HUES64 (cell line): ENCODE data around the gene HAGH.
A peak's percentile ranks its signal among the peaks of the same experiment; 100 is the strongest.

ENCODE experiments used
- H3K27ac ChIP-seq: 2 replicates; pipeline ENCODE4 v1.7.0; 2013; ENCODE audit warnings: low read depth, low read length, inconsistent platforms
- H3K27me3 ChIP-seq: 2 replicates; pipeline ENCODE4 v1.6.1; 2013; ENCODE audit warnings: mild to moderate bottlenecking, low read length; ENCODE audit not compliant: insufficient read depth
- H3K36me3 ChIP-seq: 2 replicates; pipeline ENCODE4 v1.6.1; 2013; ENCODE audit warnings: mild to moderate bottlenecking, low read length; ENCODE audit not compliant: insufficient read depth
- H3K4me1 ChIP-seq: 2 replicates; pipeline ENCODE4 v1.6.1; 2013; ENCODE audit warnings: mild to moderate bottlenecking, low read length, moderate library complexity; ENCODE audit not compliant: insufficient read depth
- H3K4me3 ChIP-seq: 2 replicates; pipeline ENCODE4 v1.5.1; 2013; ENCODE audit warnings: mild to moderate bottlenecking, low read length, moderate library complexity
- H3K9ac ChIP-seq: 2 replicates; pipeline ENCODE4 v1.6.1; 2013; ENCODE audit warnings: mild to moderate bottlenecking, low read depth, low read length
- H3K9me3 ChIP-seq: 2 replicates; pipeline ENCODE4 v1.6.1; 2013; ENCODE audit warnings: low read depth, low read length; ENCODE audit not compliant: insufficient read depth
- WGBS: fragments of 150-250, 120-280 bp; methylation state at CpG from one replicate; pipeline ENCODE4 v1.1.7; 2013; ENCODE audit warnings: missing lambda C conversion rate; 5-methylcytosine and 5-hydroxymethylcytosine counted together

Gene HAGH

GRCh38 chr16:1828645-1829410 lies 2.2 kb upstream of the HAGH start:
- no peaks in the 10 kb centered on the region for H3K4me1 ChIP-seq
- no peak overlapping the region for H3K9ac ChIP-seq
- H3K9me3 ChIP-seq = no peaks in the 10 kb centered on the region
- H3K27me3 ChIP-seq = peaks cover 3% of the 10 kb centered on the region; the same call in 1 of the 2 replicates
- peak overlapping the region; percentile 78 for H3K4me3 ChIP-seq
- no peaks in the 10 kb centered on the region for H3K36me3 ChIP-seq
- WGBS = 92% methylated on average over 10 of the region's 11 CpGs
- no peak overlapping the region for H3K27ac ChIP-seq

- WGBS = 4% methylated on average over 96 of the region's 96 CpGs
- H3K4me3 ChIP-seq = peak overlapping the region; percentile 78
- H3K36me3 ChIP-seq = no peaks in the 10 kb centered on the region
- H3K9me3 ChIP-seq = no peaks in the 10 kb centered on the region
- H3K9ac ChIP-seq = peak overlapping the region; percentile 44; the same call in 1 of the 2 replicates
- H3K27me3 ChIP-seq = peaks cover 3% of the 10 kb centered on the region; the same call in 1 of the 2 replicates
- no peak overlapping the region for H3K27ac ChIP-seq
- H3K4me1 ChIP-seq = no peaks in the 10 kb centered on the region
These were observed 548 bp downstream of the HAGH start for GRCh38 chr16:1825864-1826690.

DNA sequence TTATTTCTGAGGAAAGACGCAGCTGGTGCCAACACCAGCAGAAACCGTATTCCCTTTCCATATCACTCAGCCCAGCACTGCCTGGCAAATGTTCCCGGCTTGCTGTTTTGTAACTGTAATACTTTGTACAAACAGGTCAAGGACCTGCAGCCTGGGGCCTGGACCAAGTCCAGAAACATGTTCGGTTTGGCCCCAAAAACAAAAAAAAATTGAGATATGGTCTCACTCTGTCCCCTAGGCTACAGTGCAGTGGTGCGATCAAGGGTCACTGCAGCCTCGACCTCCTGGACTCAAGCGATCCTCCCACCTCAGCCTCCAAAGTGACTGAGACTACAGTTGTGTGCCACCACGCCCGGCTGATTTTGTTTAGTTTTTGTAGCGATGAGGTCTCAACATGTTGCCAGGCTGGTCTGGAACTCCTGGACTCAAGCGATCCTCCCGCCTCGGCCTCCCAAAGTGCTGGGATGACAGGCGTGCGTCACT lies 1.2 kb downstream of the HAGH start:
- H3K4me3 ChIP-seq = peak overlapping the region; percentile 78
- WGBS = 89% methylated on average over 15 of the region's 15 CpGs
- H3K9ac ChIP-seq = no peak overlapping the region
- H3K4me1 ChIP-seq = no peaks in the 10 kb centered on the region
- H3K36me3 ChIP-seq = no peaks in the 10 kb centered on the region
- H3K27ac ChIP-seq = no peak overlapping the region
- peaks cover 3% of the 10 kb centered on the region; the same call in 1 of the 2 replicates for H3K27me3 ChIP-seq
- no peaks in the 10 kb centered on the region for H3K9me3 ChIP-seq

DNA sequence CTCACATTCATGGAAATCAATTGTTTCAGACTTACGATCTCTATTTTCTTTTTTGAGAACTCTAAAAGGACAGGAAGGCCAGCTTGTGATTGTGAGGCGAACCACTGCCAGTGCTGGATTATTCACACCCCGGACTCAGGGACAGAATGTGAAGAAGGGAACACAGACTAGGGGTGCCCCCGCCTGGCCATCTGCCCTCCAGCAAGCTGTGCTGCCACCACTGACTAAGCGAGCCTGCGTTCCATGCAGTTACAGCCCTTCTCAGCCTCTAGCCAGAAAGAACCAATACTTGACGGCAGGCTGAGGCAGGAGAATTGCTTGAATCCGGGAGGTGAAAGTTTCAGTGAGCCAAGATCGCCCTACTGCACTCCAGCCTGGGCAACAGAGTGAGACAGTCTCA lies 2.8 kb downstream of the HAGH start:
- no peak overlapping the region for H3K4me3 ChIP-seq
- H3K4me1 ChIP-seq = no peaks in the 10 kb centered on the region
- no peak overlapping the region for H3K9ac ChIP-seq
- H3K9me3 ChIP-seq = no peaks in the 10 kb centered on the region
- no peak overlapping the region for H3K27ac ChIP-seq
- no peaks in the 10 kb centered on the region for H3K36me3 ChIP-seq
- H3K27me3 ChIP-seq = peaks cover 3% of the 10 kb centered on the region; the same call in 1 of the 2 replicates
- WGBS = 68% methylated on average over 9 of the region's 9 CpGs

- H3K27ac ChIP-seq = no peak overlapping the region
- 90% methylated on average over 16 of the region's 16 CpGs for WGBS
- H3K9me3 ChIP-seq = no peaks in the 10 kb centered on the region
- H3K4me3 ChIP-seq = no peak overlapping the region
- no peak overlapping the region for H3K9ac ChIP-seq
- no peaks in the 10 kb centered on the region for H3K4me1 ChIP-seq
- peaks cover 3% of the 10 kb centered on the region; the same call in 1 of the 2 replicates for H3K27me3 ChIP-seq
- no peaks in the 10 kb centered on the region for H3K36me3 ChIP-seq
These were observed 3.8 kb downstream of the HAGH start for GRCh38 chr16:1822801-1823200.

DNA sequence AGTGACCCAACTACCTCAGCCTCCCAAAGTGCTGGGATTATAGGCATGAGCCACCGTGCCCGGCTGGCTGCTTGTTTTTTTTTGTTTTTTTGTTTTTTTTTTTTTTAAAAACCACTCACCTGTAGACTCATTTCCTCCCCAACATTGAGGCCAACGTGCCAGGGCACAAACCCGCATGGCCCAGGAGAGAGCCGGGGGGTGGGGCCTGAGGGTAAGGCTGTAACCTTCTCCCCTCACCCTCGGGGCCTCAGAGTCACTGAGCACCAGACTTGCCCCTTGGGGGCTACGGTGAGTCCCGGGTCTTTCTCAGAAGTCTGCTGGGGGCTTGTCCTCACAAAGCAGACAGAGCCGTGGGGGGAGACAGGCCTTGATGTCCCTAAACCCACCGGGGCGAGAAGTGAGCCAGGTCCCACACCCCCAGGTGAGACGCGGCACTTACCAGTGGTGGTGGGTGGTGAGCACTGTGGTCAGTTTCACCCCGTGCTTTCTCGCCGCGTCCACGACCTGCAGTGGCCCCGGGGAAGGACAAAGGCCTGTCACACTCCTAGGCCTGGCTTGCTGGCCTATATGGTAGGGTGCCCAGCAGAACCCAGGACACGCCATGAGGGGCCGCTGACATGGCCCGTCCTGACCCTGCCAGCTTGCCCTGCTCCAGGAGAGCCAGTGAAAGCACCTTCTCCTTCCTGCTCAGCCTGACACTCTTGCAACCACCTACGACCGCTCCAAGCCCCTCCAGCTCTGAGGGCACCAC lies 4.6 kb downstream of the HAGH start:
- no peaks in the 10 kb centered on the region for H3K4me1 ChIP-seq
- no peak overlapping the region for H3K4me3 ChIP-seq
- WGBS = 97% methylated on average over 22 of the region's 24 CpGs
- no peak overlapping the region for H3K9ac ChIP-seq
- H3K36me3 ChIP-seq = no peaks in the 10 kb centered on the region
- H3K27ac ChIP-seq = no peak overlapping the region
- peaks cover 3% of the 10 kb centered on the region; the same call in 1 of the 2 replicates for H3K27me3 ChIP-seq
- H3K9me3 ChIP-seq = no peaks in the 10 kb centered on the region

- Histone ChIP-seq H3K4me3 (no peak overlapping the region), H3K27me3 (peaks cover 3% of the 10 kb centered on the region; the same call in 1 of the 2 replicates), H3K9me3 (no peaks in the 10 kb centered on the region), H3K36me3 (0 out of 2 replicates have a peak, but pooled peaks cover 7% of the 10 kb centered on the region), H3K4me1 (no peaks in the 10 kb centered on the region), H3K27ac (no peak overlapping the region), H3K9ac (no peak overlapping the region)
- 95% methylated on average over 12 of the region's 12 CpGs for WGBS
These were observed 5.7 kb downstream of the HAGH start for GRCh38 chr16:1820946-1821290.

DNA sequence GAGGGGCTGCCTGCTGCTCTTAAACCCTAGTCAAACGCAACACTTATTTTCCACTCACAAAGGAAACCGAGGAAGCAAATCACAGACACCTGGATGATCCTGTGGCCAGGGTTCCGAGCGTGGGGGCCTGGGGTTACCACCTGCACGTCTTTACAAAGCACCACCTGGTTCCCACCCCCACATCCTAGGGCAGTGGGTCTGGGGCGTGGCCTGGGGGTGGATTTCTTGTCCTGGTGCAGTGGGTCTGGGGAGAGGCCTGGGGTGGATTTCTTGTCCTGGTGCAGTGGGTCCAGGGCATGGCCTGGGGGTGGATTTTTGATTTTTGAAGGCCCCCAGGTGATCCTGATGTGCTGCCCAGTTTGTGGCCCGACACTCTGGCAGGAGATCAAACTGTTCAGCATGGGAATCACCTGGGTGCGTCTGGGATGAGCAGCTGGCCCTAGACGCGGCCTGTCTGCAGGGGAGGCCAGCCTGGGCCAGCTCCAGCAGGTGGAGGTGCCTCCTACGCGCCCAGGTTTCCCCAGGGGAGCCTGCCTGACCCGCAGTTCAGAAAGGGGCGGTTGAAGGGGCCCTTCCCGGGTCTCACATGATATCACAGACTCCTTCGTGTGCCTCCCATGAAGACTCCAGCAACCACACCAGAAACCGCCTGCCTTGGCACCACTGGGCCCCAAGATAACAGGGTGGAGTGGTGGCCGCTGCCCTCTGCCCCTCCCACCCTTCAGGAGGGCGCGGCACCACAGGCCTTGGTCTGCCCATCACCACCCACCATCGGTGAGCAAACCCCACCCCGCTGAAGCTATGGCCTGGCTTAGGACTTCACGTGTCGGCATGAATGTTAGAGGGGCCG lies 6.3 kb downstream of the HAGH start:
- Histone ChIP-seq H3K27me3 (peaks cover under 1% of the 10 kb centered on the region; the same call in 1 of the 2 replicates), H3K36me3 (peaks cover 10% of the 10 kb centered on the region; the same call in 1 of the 2 replicates), H3K4me1 (no peaks in the 10 kb centered on the region), H3K4me3 (no peak overlapping the region), H3K9me3 (no peaks in the 10 kb centered on the region), H3K9ac (no peak overlapping the region), H3K27ac (no peak overlapping the region)
- 95% methylated on average over 25 of the region's 25 CpGs for WGBS

DNA sequence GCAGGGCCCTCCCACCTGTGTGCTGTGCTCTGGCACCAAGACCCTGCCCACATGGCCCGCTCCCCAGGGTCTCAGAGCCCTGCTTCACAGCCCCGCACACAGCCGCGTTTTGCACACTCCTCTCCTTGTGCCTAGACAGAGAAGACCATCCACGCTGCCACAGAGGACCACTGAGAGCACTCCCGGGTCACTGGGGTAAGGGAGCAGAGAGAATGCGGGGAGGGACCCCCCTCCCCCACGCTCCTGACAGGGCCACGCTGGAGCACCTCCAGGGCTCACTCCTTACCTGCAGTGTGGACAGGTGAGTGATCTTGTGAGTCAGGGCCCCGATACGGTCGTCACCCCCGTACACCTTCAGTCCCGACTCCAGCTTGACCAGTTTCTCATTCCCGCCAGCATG lies 7.0 kb downstream of the HAGH start:
- H3K4me3 ChIP-seq = no peak overlapping the region
- H3K9ac ChIP-seq = no peak overlapping the region
- peaks cover 10% of the 10 kb centered on the region; the same call in 1 of the 2 replicates for H3K36me3 ChIP-seq
- no peaks in the 10 kb centered on the region for H3K9me3 ChIP-seq
- H3K27me3 ChIP-seq = no peaks in the 10 kb centered on the region
- WGBS = 94% methylated on average over 15 of the region's 15 CpGs
- H3K27ac ChIP-seq = no peak overlapping the region
- H3K4me1 ChIP-seq = no peaks in the 10 kb centered on the region

GRCh38 chr16:1818873-1819525 lies 7.6 kb downstream of the HAGH start:
- Histone ChIP-seq H3K9ac (no peak overlapping the region), H3K36me3 (peaks cover 10% of the 10 kb centered on the region; the same call in 1 of the 2 replicates), H3K27me3 (no peaks in the 10 kb centered on the region), H3K4me3 (no peak overlapping the region), H3K9me3 (no peaks in the 10 kb centered on the region), H3K27ac (no peak overlapping the region), H3K4me1 (no peaks in the 10 kb centered on the region)
- WGBS = 95% methylated on average over 35 of the region's 35 CpGs
